ENCODE results near the gene LMAN2L.

The LMAN2L gene

DNA sequence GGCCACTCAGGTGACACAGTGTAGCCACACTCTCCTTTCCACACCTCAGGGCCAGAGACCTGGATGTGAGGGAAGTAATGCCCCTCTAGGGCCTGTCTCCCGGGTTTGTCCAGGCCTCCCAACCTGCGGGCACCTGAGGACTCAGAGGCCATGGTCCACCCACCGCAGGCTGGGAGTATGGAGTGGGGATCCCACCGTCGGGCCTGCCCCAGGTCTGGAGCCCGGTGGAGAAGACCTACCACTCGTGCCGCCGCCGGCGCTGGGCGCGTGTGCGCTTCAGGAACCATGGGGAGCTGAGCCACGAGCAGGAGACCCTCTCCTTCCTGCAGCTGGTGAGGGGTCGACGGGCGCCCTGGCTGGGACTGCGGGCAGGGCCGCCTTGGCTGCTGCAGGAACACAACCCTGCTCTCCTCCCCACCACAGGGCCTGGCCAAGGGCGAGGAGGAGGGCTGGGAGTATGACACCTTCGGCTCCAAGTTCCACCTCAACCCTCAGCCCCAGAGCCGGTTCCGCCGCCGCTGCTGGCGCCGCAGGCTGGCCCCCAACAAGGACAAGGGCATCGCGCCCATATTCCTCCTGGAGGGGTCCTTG is 48.7 kb downstream of the LMAN2L start:
- H3K9ac ChIP-seq: no peak overlapping the region
- H3K27ac ChIP-seq: no peak overlapping the region
- no peak overlapping the region for H3K4me2 ChIP-seq (ENCODE audit: low read length)
- no peaks in the 10 kb centered on the region for H3K9me3 ChIP-seq (ENCODE audit: control insufficient read depth, low read length)
- H3K79me2 ChIP-seq: no peaks in the 10 kb centered on the region
- H3K27me3 ChIP-seq (ENCODE audit: control insufficient read depth, insufficient read depth, low read length): no peaks in the 10 kb centered on the region
- no peaks in the 10 kb centered on the region for H3K36me3 ChIP-seq (ENCODE audit: control insufficient read depth, insufficient read depth, low read length)
- TF ChIP-seq, protein P1, sequence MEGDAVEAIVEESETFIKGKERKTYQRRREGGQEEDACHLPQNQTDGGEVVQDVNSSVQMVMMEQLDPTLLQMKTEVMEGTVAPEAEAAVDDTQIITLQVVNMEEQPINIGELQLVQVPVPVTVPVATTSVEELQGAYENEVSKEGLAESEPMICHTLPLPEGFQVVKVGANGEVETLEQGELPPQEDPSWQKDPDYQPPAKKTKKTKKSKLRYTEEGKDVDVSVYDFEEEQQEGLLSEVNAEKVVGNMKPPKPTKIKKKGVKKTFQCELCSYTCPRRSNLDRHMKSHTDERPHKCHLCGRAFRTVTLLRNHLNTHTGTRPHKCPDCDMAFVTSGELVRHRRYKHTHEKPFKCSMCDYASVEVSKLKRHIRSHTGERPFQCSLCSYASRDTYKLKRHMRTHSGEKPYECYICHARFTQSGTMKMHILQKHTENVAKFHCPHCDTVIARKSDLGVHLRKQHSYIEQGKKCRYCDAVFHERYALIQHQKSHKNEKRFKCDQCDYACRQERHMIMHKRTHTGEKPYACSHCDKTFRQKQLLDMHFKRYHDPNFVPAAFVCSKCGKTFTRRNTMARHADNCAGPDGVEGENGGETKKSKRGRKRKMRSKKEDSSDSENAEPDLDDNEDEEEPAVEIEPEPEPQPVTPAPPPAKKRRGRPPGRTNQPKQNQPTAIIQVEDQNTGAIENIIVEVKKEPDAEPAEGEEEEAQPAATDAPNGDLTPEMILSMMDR (IDR thresholded peaks at IDR 0.05): no peak
- H3K4me3 ChIP-seq (ENCODE audit: low read depth, low read length): no peak overlapping the region
- no peaks in the 10 kb centered on the region for H3K4me1 ChIP-seq
- no peak overlapping the region for H2AFZ ChIP-seq

DNA sequence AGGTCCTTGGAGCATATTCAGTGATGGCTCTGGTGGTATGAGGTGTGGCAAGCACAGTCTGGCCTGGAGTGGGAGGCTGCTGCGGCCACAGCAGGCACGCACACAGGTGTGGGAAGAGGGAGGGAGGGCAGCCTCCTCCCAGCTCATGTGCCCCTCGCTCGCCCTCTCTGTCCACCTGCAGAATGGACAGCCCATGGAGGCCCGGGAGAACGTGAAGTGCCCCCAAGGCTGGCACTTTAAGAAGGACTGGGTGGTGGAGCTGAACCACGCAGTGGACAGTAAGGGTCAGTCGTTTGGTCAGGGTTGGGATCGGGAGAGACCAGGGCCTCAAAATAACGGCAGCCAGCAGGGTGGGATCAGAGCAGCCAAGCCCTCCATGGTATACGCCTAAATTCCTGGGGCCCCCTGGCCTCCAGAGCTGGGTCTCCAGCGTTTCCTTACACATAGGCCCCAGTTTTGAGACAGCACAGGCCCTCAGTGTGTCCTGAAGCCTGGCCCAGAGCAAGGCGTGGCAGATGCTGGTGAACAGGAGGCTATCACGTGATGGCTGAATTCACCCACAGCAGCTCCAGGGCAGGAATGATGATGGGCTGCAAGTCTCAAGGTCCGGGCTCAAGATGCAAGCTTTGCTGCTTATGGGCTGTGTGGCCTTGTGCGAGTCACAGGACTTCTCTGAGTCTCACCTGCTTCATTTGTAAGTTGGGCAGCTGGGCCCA is 49.4 kb downstream of the LMAN2L start:
- no peak overlapping the region for H3K27ac ChIP-seq
- no peaks in the 10 kb centered on the region for H3K4me1 ChIP-seq
- no peak overlapping the region for H2AFZ ChIP-seq
- no peak overlapping the region for H3K4me2 ChIP-seq (ENCODE audit: low read length)
- H3K79me2 ChIP-seq: no peaks in the 10 kb centered on the region
- no peak overlapping the region for H3K9ac ChIP-seq
- H3K9me3 ChIP-seq (ENCODE audit: control insufficient read depth, low read length): no peaks in the 10 kb centered on the region
- H3K4me3 ChIP-seq (ENCODE audit: low read depth, low read length): no peak overlapping the region
- TF ChIP-seq, protein P1 (IDR thresholded peaks at IDR 0.05): no peak
- no peaks in the 10 kb centered on the region for H3K36me3 ChIP-seq (ENCODE audit: control insufficient read depth, insufficient read depth, low read length)
- no peaks in the 10 kb centered on the region for H3K27me3 ChIP-seq (ENCODE audit: control insufficient read depth, insufficient read depth, low read length)

DNA sequence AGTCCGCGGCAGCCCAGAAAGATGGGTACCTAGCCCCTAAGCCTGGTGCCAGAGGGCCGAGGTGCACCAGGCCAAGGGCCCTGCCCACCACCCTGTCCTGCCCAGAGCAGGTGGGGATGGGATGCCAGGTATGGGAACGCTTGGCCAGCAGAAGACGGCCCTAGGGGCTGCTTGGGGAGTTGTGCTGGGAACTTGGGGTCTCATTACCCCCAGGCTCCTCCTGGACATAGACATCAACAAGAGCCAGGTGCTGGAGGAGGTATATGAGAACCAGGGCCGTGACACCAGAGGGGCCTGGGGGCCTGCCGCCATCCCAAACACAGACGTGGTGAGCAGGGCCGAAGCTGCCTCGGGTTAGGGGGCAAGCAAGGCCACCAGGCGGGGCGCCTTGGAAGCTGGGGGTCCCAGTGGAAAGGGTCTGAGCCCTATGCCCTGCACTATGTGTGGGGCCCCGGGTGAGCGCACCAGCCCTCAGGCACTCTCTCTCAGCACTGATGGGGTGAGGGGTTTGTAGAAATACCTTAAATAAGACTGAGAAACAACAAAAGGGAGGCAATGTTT is 50.4 kb downstream of the LMAN2L start:
- H3K27ac ChIP-seq: no peak overlapping the region
- H2AFZ ChIP-seq: no peak overlapping the region
- no peaks in the 10 kb centered on the region for H3K9me3 ChIP-seq (ENCODE audit: control insufficient read depth, low read length)
- no peaks in the 10 kb centered on the region for H3K79me2 ChIP-seq
- TF ChIP-seq, protein P1 (IDR thresholded peaks at IDR 0.05): no peak
- H3K36me3 ChIP-seq (ENCODE audit: control insufficient read depth, insufficient read depth, low read length): no peaks in the 10 kb centered on the region
- H3K27me3 ChIP-seq (ENCODE audit: control insufficient read depth, insufficient read depth, low read length): no peaks in the 10 kb centered on the region
- no peak overlapping the region for H3K4me2 ChIP-seq (ENCODE audit: low read length)
- H3K9ac ChIP-seq: no peak overlapping the region
- H3K4me3 ChIP-seq (ENCODE audit: low read depth, low read length): no peak overlapping the region
- H3K4me1 ChIP-seq: no peaks in the 10 kb centered on the region

DNA sequence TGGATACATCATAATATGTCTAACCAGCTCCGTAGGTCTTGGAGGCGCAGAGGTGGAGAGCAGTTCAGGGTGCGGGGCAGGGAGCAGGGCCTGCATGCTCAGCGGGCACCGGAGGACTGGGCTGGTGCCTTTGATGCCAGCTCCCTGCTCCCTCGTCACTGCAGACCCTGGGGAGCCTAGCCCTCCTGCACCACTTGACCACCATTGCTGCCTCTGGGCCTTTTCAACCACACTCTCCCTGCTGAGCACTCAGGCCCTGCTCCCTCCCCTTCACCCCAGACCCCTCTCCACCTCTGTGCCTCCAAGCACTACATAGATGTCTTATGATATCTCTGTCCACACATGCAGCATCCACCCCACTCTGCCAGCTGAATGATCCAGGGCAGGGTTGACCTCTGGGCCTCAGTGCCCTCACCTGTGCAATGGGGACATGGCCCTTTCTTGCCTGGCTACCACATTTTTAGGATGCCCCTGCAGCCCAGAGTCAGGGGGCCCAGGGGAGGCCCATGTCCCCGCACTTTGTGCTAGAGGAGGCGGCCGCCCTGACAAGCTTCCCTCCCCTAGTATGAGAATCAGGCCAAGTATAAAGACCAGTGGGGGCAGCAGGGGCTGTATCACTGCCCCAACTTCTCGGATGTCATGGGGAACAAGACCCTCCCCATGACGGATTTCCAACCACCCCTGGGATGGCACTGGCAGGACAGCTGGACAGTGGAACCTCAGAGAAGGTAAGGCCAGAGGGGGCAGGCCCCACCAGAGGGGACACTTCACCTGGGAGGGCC is 51.0 kb downstream of the LMAN2L start:
- no peak overlapping the region for H3K4me2 ChIP-seq (ENCODE audit: low read length)
- no peak overlapping the region for H3K27ac ChIP-seq
- no peaks in the 10 kb centered on the region for H3K36me3 ChIP-seq (ENCODE audit: control insufficient read depth, insufficient read depth, low read length)
- no peak overlapping the region for H3K4me3 ChIP-seq (ENCODE audit: low read depth, low read length)
- H3K27me3 ChIP-seq (ENCODE audit: control insufficient read depth, insufficient read depth, low read length): no peaks in the 10 kb centered on the region
- H3K9ac ChIP-seq: no peak overlapping the region
- H3K9me3 ChIP-seq (ENCODE audit: control insufficient read depth, low read length): no peaks in the 10 kb centered on the region
- no peaks in the 10 kb centered on the region for H3K79me2 ChIP-seq
- TF ChIP-seq, protein P1 (IDR thresholded peaks at IDR 0.05): no peak
- no peak overlapping the region for H2AFZ ChIP-seq
- H3K4me1 ChIP-seq: no peaks in the 10 kb centered on the region

Data from parathyroid adenoma (tissue), 2 donors.